ENCODE data around the gene LAMC1. TPM values are rescaled to one million over a fixed set of nuclear protein-coding genes. Genes with fewer than 3 reads are reported as not detected.

The LAMC1 gene
- total RNA-seq, 4 donors from 2014 or later: 387 to 474 (median 408) TPM

DNA sequence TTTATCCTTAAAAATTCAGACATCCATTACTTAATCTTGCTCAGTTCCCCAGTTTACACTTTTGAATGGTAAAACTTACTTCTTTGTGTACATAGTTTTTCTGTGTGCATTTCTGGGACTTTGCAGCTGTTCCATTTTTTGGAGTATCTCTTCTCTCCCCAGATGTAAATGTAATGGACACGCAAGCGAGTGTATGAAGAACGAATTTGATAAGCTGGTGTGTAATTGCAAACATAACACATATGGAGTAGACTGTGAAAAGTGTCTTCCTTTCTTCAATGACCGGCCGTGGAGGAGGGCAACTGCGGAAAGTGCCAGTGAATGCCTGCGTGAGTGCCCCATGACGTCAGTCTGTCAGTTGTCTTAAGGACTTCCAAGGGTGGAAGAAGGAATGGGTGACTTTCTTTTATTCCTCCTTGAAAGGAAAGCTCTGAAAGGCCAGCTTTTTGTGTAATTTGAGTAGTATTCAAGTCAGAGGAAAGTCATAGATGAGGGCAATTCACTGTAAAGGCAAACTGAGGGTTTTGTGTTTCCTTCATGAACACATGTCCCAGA, 87.2 kb downstream of the LAMC1 start:
- Histone ChIP-seq H3K9me3 (no peaks in the 10 kb centered on the region), H3K36me3 (peaks cover 5 to 70% (median 46%) of the 10 kb centered on the region in 4 donors), H3K27ac (replicated peaks in 1 of 4) (no peak overlapping the region), H3K4me1 (peaks cover 17 to 24% (median 20%) of the 10 kb centered on the region in 4 donors), H3K4me3 (no peak overlapping the region), H3K27me3 (no peaks in the 10 kb centered on the region)
- WGBS: 86% methylated on average over 8 of the region's 8 CpGs
- TF ChIP-seq CTCF (IDR thresholded peaks at IDR 0.05) (no peak), EP300 (IDR thresholded peaks at IDR 0.05) (no peak), POLR2A (IDR thresholded peaks at IDR 0.05; ENCODE audit: low read depth) (no peak), POLR2AphosphoS5 (IDR thresholded peaks at IDR 0.05) (no peak)
- intact Hi-C loops (cut with DNase I): no loop called here
- DNase-seq (ENCODE audit: extremely low spot score): no peak

DNA sequence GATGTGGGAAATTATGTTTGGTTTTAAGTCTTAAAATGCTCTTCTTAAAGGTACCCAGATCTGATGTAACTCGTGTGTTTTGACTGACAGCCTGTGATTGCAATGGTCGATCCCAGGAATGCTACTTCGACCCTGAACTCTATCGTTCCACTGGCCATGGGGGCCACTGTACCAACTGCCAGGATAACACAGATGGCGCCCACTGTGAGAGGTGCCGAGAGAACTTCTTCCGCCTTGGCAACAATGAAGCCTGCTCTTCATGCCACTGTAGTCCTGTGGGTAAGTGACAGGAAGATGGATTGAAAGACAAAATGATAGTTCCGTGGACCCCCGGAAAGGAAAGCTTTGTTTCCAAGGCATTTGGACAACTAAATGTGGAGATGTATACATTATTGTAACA, 91.2 kb downstream of the LAMC1 start:
- Histone ChIP-seq H3K36me3 (peaks cover 39 to 90% (median 78%) of the 10 kb centered on the region in 4 donors), H3K4me1 (no peaks in the 10 kb centered on the region), H3K27me3 (no peaks in the 10 kb centered on the region), H3K27ac (replicated peaks in 1 of 4) (no peak overlapping the region), H3K9me3 (no peaks in the 10 kb centered on the region), H3K4me3 (no peak overlapping the region)
- no peak for TF ChIP-seq POLR2AphosphoS5 (IDR thresholded peaks at IDR 0.05)
- TF ChIP-seq EP300 (IDR thresholded peaks at IDR 0.05): no peak
- TF ChIP-seq CTCF (IDR thresholded peaks at IDR 0.05): no peak
- TF ChIP-seq POLR2A (IDR thresholded peaks at IDR 0.05; ENCODE audit: low read depth): no peak
- intact Hi-C loops (cut with DNase I): no loop called here
- 89% methylated on average over 9 of the region's 9 CpGs for WGBS
- no peak for DNase-seq (ENCODE audit: extremely low spot score)

DNA sequence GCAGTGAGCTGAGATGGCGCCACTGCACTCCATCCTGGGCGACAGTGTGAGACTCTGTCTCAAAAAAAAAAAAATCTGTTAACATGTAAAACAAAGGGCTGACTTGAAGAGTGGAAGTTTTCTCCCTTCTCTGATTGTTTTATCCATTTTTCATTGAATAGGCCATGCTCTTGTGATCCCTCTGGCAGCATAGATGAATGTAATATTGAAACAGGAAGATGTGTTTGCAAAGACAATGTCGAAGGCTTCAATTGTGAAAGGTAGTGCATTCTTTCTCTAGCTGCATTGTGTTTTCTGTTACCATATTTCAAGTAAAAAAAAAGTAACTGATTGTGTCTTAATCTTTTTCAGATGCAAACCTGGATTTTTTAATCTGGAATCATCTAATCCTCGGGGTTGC, 93.2 kb downstream of the LAMC1 start:
- Histone ChIP-seq H3K27ac (replicated peaks in 1 of 4) (no peak overlapping the region), H3K36me3 (peaks cover 39 to 92% (median 84%) of the 10 kb centered on the region in 4 donors), H3K4me3 (no peak overlapping the region), H3K27me3 (no peaks in the 10 kb centered on the region), H3K4me1 (no peaks in the 10 kb centered on the region), H3K9me3 (no peaks in the 10 kb centered on the region)
- 72% methylated on average over 4 of the region's 4 CpGs for WGBS
- intact Hi-C loops (cut with DNase I): no loop called here
- no peak for DNase-seq (ENCODE audit: extremely low spot score)
- no peak for TF ChIP-seq EP300 (IDR thresholded peaks at IDR 0.05)
- no peak for TF ChIP-seq POLR2A (IDR thresholded peaks at IDR 0.05; ENCODE audit: low read depth)
- no peak for TF ChIP-seq CTCF (IDR thresholded peaks at IDR 0.05)

DNA sequence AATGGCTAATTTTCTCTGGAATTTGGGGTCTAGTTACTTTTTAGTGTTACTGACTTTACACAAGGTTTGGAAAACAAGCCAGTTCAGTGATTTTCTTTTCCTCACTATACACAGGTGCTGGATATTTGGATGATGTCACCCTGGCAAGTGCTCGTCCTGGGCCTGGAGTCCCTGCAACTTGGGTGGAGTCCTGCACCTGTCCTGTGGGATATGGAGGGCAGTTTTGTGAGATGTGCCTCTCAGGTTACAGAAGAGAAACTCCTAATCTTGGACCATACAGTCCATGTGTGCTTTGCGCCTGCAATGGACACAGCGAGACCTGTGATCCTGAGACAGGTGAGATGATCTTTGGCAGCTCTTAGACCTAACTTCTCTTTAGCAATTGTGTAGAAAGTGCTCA, 98.4 kb downstream of the LAMC1 start:
- WGBS: 60% methylated on average over 1 of the region's 3 CpGs
- H3K9me3 ChIP-seq: no peaks in the 10 kb centered on the region
- H3K4me1 ChIP-seq: peaks cover 0 to 29% (median 15%) of the 10 kb centered on the region in 4 donors
- no peak for TF ChIP-seq POLR2AphosphoS5 (IDR thresholded peaks at IDR 0.05)
- TF ChIP-seq EP300 (IDR thresholded peaks at IDR 0.05): no peak
- TF ChIP-seq CTCF (IDR thresholded peaks at IDR 0.05): no peak
- no peak for TF ChIP-seq POLR2A (IDR thresholded peaks at IDR 0.05; ENCODE audit: low read depth)
- no peak overlapping the region for H3K4me3 ChIP-seq
- intact Hi-C loops (cut with DNase I): no loop called here
- peaks cover 66 to 100% (median 95%) of the 10 kb centered on the region in 4 donors for H3K36me3 ChIP-seq
- no peak for DNase-seq (ENCODE audit: extremely low spot score)
- no peak overlapping the region for H3K27ac ChIP-seq (replicated peaks in 1 of 4)
- no peaks in the 10 kb centered on the region for H3K27me3 ChIP-seq

DNA sequence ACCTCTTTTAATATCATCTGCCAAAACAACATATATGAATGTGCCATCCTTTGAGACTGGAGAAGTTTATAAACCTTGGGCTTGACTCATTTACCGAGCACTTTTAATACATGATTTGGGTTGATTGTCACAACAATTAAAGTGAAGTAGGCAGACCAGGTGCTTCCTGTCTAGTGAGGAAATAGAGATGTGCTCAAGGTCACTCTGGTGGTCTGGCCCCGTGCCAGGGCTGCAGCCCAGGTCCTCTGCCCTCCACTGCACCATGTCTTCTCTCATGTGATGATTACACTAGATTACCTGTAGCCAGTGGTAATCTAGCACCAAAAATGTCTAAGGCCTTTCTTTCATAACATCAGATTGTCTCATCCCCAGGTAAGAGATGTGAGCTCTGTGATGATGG, 101.0 kb downstream of the LAMC1 start:
- no peak for TF ChIP-seq EP300 (IDR thresholded peaks at IDR 0.05)
- peak in 1 of 2 donors; percentile 51 for TF ChIP-seq POLR2AphosphoS5 (IDR thresholded peaks at IDR 0.05)
- Histone ChIP-seq H3K27ac (replicated peaks in 1 of 4) (peak overlapping the region in 1 of 4 donors; percentile 17), H3K4me1 (peaks cover 0 to 37% (median 18%) of the 10 kb centered on the region in 4 donors), H3K9me3 (no peaks in the 10 kb centered on the region), H3K27me3 (no peaks in the 10 kb centered on the region), H3K4me3 (no peak overlapping the region), H3K36me3 (peaks cover 56 to 100% (median 93%) of the 10 kb centered on the region in 4 donors)
- DNase-seq (ENCODE audit: extremely low spot score): no peak
- 47% methylated on average over 2 of the region's 2 CpGs for WGBS
- intact Hi-C loops (cut with DNase I): no loop called here
